Nephron (organoid): ENCODE data around the gene FBN1.

ENCODE experiments used
- H3K27ac Mint-ChIP-seq, 3 experiments: 2 replicates each; pipeline ENCODE4 v1.8.0; 2020; ENCODE audit warnings: mixed read lengths in 3 of 3, mild to moderate bottlenecking in 2 of 3, moderate library complexity in 1 of 3
- H3K27me3 Mint-ChIP-seq: 2 replicates; pipeline ENCODE4 v1.8.0; 2021; ENCODE audit warnings: low read depth, mild to moderate bottlenecking, moderate library complexity, mixed read lengths
- H3K36me3 Mint-ChIP-seq: 2 replicates; pipeline ENCODE4 v1.8.0; 2020; ENCODE audit warnings: low read depth, mixed read lengths
- H3K4me1 Mint-ChIP-seq: 2 replicates; pipeline ENCODE4 v1.8.0; 2020; ENCODE audit warnings: mixed read lengths
- H3K4me3 Mint-ChIP-seq, 3 experiments: 2 replicates each; pipeline ENCODE4 v1.8.0; 2020; ENCODE audit warnings: mild to moderate bottlenecking in 3 of 3, mixed read lengths in 3 of 3, moderate library complexity in 2 of 3
- H3K9me3 Mint-ChIP-seq: 2 replicates; pipeline ENCODE4 v1.8.0; 2020; ENCODE audit warnings: mixed read lengths
- TF ChIP-seq, protein P1 (sequence below), 3 experiments: fragments of 200-600 bp; sonication (generic); IDR thresholded peaks; one replicate each; pipeline ENCODE4 v1.5.0; 2021; ENCODE audit warnings: antibody characterized with exemption in 3 of 3; ENCODE audit not compliant: unreplicated experiment in 3 of 3

Gene FBN1

DNA sequence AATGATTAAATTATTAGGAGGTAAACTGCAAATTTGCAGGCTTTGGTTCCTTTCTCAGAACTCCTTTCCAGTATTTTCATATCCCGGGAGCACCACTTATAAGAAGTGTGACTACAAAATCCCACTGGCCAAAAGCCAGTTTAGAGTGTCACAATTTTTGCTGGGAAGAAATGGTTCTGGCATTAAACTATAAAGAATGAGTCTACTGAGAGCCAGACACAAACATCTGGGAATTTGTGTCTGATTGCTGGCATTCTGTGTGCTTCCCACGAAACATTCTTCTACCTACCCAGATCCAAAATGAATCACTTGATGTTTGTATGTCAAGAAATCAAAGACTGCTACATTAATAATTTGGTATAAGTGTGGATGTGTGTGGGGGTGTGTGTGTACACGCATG, 231.5 kb downstream of the FBN1 start:
- Mint-ChIP-seq H3K27ac (peak overlapping the region in 2 of 3 experiments; percentile 64 to 87), H3K4me3 (no peak overlapping the region), H3K27me3 (no peaks in the 10 kb centered on the region), H3K4me1 (peaks cover 37% of the 10 kb centered on the region), H3K9me3 (no peaks in the 10 kb centered on the region), H3K36me3 (peaks cover 72% of the 10 kb centered on the region)
- TF ChIP-seq, protein P1, sequence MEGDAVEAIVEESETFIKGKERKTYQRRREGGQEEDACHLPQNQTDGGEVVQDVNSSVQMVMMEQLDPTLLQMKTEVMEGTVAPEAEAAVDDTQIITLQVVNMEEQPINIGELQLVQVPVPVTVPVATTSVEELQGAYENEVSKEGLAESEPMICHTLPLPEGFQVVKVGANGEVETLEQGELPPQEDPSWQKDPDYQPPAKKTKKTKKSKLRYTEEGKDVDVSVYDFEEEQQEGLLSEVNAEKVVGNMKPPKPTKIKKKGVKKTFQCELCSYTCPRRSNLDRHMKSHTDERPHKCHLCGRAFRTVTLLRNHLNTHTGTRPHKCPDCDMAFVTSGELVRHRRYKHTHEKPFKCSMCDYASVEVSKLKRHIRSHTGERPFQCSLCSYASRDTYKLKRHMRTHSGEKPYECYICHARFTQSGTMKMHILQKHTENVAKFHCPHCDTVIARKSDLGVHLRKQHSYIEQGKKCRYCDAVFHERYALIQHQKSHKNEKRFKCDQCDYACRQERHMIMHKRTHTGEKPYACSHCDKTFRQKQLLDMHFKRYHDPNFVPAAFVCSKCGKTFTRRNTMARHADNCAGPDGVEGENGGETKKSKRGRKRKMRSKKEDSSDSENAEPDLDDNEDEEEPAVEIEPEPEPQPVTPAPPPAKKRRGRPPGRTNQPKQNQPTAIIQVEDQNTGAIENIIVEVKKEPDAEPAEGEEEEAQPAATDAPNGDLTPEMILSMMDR (IDR thresholded peaks at IDR 0.05; ENCODE audit: unreplicated experiment in 3 of 3): no peak

DNA sequence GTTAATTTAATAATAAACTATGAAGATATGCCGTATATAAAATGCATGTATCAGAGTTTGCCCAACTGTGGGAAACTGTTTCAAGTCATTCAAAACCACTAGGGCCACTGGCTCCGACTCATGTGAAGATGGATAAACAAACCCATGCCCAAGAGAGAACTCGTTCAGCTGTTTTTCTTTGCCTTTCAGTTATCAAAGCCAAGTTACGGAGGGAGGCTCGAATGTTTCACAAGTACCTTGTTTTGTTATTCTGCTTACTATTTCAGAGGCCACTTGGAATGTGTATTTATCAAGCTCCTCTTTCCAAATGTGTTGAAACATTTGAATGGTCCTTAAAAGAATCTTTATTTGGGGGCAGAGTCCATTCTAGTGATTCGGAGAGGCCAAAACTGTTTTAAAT, 232.2 kb downstream of the FBN1 start:
- Mint-ChIP-seq H3K4me1 (peaks cover 42% of the 10 kb centered on the region), H3K4me3 (no peak overlapping the region), H3K27ac (peak overlapping the region in 2 of 3 experiments; percentile 64 to 87), H3K9me3 (no peaks in the 10 kb centered on the region), H3K36me3 (peaks cover 69% of the 10 kb centered on the region), H3K27me3 (no peaks in the 10 kb centered on the region)
- TF ChIP-seq, protein P1 (IDR thresholded peaks at IDR 0.05; ENCODE audit: unreplicated experiment in 3 of 3): no peak

DNA sequence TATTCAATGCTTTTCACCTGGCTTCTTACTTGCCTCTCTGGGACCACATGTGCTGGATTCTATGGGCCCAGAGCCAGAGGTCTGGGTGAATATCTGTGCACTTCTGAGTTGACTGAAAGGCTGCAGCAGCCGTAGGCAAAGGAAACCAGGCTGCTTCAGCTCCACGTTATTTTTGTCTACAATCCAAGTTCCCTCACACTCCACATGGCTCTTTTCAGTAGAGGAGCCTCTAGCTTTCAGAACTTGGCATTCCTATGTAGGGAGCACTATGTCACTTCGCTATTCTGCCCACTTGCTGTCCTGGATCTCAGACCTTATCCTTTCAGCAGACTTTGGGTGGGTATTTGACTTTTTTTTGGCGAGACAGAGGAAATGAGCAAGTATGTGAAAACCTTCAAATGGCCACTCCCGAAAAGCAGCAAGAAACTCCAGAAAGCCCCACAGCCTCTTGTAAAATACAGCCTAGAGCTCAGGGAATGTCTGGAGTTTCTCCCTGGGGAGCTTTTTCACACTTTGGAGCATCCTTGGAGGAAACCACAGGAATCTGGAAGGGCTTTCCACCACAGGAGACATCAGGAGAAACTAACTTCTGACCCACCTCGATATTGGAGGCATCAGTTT, 233.4 kb downstream of the FBN1 start:
- Mint-ChIP-seq H3K36me3 (peaks cover 63% of the 10 kb centered on the region), H3K27me3 (no peaks in the 10 kb centered on the region), H3K9me3 (no peaks in the 10 kb centered on the region), H3K4me3 (peak overlapping the region in 1 of 3 experiments; percentile 24), H3K27ac (peak overlapping the region in 2 of 3 experiments; percentile 36 to 87), H3K4me1 (peaks cover 50% of the 10 kb centered on the region)
- TF ChIP-seq, protein P1 (IDR thresholded peaks at IDR 0.05; ENCODE audit: unreplicated experiment in 3 of 3): no peak

DNA sequence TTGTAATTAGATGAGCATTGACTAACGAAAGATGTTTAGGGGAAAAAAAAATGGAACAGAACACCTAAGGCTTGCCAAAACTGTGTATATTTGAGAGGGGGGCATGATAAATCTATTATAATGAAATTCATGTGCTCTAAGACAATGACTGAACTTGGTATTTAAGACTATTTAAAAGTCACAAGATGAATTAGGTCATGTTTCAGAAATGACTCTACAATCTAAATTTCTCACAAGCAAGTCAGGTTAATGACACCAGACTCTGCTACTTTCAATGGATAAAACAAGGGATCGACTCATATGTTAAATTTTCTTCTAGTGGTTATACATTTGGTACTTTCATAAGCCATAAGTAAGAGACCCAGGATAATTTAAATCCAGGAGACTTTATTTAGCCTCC, 235.9 kb downstream of the FBN1 start:
- H3K27me3 Mint-ChIP-seq: no peaks in the 10 kb centered on the region
- H3K4me3 Mint-ChIP-seq: no peak overlapping the region
- peaks cover 60% of the 10 kb centered on the region for H3K4me1 Mint-ChIP-seq
- H3K36me3 Mint-ChIP-seq: peaks cover 46% of the 10 kb centered on the region
- H3K9me3 Mint-ChIP-seq: no peaks in the 10 kb centered on the region
- TF ChIP-seq, protein P1 (IDR thresholded peaks at IDR 0.05; ENCODE audit: unreplicated experiment in 3 of 3): no peak
- H3K27ac Mint-ChIP-seq: peak overlapping the region in 1 of 3 experiments; percentile 72

DNA sequence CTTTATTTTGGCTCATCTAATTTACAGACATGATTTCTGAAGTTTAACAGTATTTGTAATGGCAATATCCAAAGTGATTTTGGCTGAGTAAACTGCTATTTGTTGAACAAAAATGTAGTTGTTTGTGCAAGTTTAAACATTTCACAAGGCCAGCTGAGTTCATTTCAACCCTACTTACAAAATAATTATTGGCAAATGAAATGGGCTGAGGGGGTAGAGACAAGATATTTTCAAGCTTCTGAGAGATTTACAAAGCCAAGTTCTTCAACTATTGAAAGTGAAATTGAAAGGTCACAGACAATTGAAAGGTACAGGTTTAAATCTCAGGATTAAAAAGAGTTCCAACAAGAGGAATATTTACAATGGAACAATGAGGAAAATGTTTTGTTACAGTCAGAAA, 237.2 kb downstream of the FBN1 start:
- Mint-ChIP-seq H3K27me3 (no peaks in the 10 kb centered on the region), H3K4me3 (no peak overlapping the region), H3K36me3 (peaks cover 34% of the 10 kb centered on the region), H3K27ac (peak overlapping the region in 1 of 3 experiments; percentile 72), H3K4me1 (peaks cover 51% of the 10 kb centered on the region), H3K9me3 (no peaks in the 10 kb centered on the region)
- TF ChIP-seq, protein P1 (IDR thresholded peaks at IDR 0.05; ENCODE audit: unreplicated experiment in 3 of 3): no peak

DNA sequence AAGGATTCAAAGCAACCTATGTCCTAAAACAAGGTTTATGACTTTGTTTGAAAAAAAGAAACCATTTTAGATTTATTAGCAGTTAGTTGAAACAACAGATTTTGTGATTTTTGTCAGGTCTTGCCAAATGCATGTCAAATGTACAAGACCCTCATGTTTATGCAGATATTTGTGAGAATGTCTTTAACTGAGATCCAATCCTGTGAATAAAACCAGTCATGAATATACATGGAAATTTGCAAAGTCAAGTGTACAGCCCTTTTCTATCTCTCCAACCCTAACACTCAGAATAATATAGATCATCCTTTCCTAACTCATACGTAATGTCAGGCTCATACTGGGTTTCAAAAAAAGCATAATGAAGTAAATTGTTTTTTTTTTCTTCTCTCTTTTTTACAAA, 237.9 kb downstream of the FBN1 start:
- H3K9me3 Mint-ChIP-seq: no peaks in the 10 kb centered on the region
- peak overlapping the region in 2 of 3 experiments; percentile 3 to 72 for H3K27ac Mint-ChIP-seq
- TF ChIP-seq, protein P1 (IDR thresholded peaks at IDR 0.05; ENCODE audit: unreplicated experiment in 3 of 3): no peak
- no peak overlapping the region for H3K4me3 Mint-ChIP-seq
- peaks cover 3% of the 10 kb centered on the region for H3K27me3 Mint-ChIP-seq
- H3K4me1 Mint-ChIP-seq: peaks cover 44% of the 10 kb centered on the region
- H3K36me3 Mint-ChIP-seq: peaks cover 27% of the 10 kb centered on the region
